ENCODE data around the gene COX6B2.

- TF ChIP-seq NFIC (IDR thresholded peaks at IDR 0.05; ENCODE audit: low read length): no peak
- TF ChIP-seq TARDBP (CRISPR knock-in tag; IDR thresholded peaks at IDR 0.05): no peak
- no peak for TF ChIP-seq POLR2AphosphoS5 (IDR thresholded peaks at IDR 0.05; ENCODE audit: low read depth, low read length)
- no peak for TF ChIP-seq POLR2A (IDR thresholded peaks at IDR 0.05; ENCODE audit: insufficient read depth in 1 of 2, low read depth in 2 of 2, low read length in 2 of 2)
These were observed 52.2 kb downstream of the COX6B2 start for GRCh38 chr19:55302318-55302703.

Data from HepG2 (cell line).